GM19395 (cell line): ENCODE results near the gene NHS.
"Not testable (repeated sequence)": the region's sequence is repeated elsewhere in the genome, so short reads cannot be mapped to it uniquely, and the experiment has no call there.

ENCODE experiments used
- ATAC-seq: cut with Tn5 transposase; IDR thresholded peaks from one replicate; pipeline ENCODE4 v1.9.1; 2021; ENCODE audit warnings: mild to moderate bottlenecking, moderate library complexity; ENCODE audit not compliant: unreplicated experiment

The NHS gene

DNA sequence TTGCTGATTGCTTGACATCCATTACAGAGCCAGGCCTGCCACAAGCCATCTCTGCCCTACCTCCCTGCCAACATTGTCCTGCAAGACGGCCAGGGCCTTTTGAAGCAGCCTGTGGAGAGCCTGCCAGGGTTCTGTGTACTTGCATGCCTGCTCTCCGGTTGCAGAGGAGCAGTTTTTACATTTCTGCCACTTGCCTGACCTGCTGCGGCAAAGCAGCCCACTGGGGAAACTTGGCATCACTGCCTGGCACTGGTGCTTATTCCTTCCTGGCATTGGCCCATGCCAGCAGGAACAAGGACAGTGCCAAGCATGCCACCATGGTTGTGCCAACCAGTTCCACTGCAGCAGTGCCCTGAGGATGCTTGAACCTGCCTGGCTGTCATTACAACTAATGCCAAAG, 167.1 kb downstream of the NHS start:
- ATAC-seq: no peak

DNA sequence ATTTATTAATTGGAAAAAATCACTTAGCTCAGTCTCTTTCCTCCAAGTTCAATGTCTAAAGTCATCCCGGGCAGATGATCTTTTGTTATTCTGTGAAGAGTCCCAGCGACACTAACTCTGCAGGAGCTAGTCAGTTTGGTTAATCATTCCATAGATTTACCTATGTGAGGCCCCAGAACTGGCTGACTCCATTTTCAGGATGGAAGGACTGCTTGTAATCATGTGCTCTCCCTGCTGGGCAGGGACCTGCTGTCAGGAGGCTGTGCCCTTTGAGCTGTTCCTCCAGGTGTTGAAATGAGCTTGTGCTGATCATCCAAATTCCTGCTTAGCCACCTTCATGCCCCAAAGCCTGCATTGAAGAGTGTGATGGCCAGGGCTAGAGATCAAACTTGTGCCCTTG, 169.8 kb downstream of the NHS start:
- ATAC-seq: no peak

DNA sequence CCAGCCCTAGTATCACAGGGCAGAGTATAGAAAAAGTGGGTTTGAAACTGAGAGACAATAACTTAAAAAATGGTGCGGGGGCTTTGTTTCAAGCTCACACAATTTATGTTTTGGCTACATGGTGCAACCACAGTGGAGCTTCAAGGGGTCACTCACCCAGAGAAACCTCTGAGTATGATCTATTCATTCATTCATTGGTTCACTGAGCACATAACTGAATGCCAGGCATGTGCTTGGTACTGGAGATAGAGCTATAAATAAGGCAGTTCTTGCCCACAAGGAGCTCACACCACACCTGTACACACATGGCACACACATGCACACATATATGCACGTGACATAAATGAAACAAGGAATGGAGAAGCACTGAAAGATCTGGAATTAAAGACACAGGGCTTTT, 171.4 kb downstream of the NHS start:
- no peak for ATAC-seq

DNA sequence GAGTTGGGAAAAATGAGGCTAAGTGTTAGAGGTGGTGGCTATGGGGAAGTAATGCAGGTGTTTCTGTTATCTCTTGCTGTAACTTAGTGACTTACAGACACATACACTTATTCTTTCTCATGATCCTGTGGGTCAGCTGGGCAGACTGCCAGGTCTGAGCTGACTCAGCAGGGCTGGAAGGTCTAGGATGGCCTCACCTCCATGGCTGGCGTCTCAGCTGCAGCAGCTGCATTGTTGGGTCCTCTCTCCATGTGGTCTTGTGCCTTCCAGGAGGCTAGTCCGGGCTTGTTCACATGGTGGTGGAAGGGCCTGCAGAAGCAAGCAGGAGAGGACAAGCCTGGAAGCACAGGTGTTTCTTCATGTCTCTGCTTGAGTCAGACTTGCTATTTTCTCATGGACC, 172.7 kb downstream of the NHS start:
- peak; percentile 79 for ATAC-seq

DNA sequence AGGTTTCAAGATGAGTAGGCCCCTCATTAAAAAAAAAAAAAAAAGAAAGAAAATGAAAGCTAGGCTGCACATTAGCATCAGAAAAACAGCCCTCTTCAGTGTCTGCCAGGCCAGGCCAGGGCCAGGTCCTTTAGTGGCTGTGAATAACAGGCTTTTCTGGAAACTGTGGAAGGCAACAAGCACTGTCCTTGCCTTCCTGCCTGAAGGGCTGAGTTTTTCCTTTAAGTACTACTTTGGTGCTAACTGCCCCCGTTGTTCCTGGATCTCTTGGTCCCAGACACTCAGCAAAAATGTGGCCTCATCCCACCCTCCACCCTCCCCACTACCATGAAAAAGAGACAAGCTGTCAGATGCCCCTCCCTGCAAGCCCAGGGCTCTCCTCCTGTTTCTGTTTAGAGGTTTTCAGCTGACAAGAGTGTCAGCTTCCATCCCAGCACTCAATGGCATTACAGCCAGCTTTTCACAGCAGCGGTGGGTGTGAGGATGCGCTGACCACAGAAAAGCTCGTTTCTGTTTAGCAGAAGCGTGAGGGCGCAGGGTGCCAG, 174.2 kb downstream of the NHS start:
- no peak for ATAC-seq

DNA sequence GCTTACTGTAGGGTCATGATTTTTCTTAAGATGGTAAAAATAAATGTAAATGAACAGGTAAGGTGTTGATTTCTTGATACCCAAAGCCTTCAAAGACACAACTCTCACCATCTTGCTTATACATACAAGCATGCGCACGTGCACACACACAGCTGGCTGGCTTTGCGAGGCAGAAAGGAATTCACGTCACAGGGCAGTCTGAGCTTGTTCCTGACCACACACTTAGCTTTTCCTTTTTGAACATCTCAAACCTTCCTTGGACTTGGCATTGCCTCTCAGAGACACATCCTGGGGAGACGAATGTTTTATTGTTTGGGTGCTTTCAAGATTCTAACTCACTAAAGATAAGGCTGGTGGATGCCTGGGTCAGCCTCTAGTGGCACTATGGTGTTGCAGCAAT, 175.0 kb downstream of the NHS start:
- ATAC-seq: no peak

DNA sequence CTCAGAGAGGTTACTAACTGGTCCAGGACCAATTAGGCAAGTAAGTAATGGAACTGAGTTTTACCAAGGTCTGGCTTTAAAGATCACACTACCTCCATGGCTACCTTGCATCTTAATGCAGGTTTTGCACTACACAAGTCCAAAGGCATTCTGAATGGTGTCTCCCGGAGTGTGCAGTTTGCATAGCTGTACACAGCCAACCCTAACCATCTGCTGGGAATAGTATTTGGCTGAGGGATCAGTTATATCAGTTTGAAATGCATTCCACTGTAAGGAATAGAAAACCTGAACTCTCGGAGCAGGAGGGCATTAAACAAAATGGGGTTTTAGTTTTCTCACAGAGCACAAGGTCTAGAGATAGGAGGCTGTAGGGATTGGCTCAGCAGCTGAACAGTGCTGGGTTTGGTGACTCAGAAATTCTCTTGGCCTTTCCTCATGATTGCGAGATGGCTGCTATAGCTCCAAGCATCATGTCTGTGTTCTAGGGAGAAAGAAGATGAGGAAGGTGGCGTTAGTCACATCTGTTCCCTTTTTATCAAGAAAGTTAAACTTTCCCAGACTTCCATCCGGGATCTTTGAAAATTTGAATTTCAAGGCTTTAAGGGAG, 177.1 kb downstream of the NHS start:
- no peak for ATAC-seq

DNA sequence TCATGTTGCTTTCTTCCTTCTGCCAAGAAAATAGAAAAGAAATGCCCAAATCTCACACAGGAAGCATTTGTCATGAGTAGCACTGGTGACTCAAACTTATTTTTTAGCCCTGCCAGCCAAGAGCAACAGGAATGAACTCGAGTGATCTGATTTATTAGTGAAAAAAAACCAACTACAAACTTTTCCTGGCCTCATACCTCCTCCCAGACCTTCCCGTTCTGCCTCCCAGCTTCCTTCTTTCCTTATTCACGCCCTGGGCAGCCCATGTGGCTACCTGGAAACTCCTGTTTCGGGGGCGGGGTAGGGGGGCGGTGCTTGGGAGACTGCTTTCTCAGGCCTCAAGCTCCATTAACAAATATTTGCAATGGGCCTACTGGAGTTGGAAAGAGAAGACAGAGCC, 178.5 kb downstream of the NHS start:
- ATAC-seq: no peak

DNA sequence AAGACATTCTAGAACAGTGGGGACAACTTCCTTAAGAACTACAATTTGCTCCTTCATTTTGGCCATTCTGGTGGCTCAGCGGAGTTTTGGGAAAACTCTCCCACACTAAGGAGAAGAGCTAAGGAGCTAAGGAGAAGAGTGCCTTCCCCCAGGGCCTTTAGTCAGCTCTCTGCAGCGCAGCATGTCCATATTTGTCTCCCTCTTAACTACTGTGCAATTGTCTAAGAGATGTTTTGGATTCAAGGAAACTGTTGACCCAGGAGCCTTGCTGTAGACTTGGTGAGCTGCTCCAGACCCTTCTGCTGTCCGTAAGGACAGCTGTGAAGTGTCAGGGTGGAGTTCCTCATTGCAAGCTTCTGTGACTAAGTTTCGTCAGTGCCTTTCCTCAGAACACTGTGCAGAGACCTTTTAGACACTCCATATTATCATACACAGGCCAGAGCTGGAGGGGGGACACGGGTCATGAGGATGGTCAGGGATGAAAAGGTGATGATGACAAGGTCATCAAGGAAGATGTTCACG, 179.0 kb downstream of the NHS start:
- ATAC-seq: no peak

DNA sequence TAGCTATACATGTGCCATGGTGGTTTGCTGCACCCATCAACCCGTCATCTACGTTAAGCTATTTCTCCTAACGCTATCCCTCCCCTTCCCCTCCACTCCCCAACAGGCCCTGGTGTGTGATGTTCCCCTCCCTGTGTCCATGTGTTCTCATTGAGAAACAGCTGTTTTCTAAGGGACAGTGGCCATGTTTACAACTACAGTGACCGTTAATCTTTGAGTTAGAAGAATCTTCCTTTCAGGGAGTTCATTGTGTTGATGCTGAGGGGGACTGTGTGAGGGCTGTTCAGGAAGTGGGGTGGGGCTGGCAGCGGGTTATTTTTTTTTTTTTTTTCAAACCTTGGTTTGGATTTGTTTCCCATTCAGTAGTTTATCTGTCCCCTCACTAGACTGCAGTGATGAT, 179.9 kb downstream of the NHS start:
- ATAC-seq: no peak

DNA sequence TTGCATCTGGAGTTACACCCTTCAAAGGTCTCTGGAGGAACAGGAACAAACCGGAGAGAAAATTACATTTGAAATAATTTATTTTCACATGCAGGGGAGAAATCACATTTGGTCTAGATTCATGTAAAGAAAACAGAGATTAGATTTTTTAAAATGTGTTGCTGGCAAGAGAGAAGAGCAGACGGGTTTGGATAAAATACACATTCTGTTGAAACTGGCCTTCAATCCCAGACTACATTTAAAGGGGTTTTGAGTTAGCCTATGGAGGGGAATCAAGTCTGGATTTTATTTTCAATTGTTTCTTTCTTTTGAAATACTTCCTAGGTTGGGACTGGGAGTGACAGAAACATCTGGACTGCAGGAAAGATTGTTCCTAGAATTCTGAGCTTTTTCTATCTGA, 180.8 kb downstream of the NHS start:
- no peak for ATAC-seq

DNA sequence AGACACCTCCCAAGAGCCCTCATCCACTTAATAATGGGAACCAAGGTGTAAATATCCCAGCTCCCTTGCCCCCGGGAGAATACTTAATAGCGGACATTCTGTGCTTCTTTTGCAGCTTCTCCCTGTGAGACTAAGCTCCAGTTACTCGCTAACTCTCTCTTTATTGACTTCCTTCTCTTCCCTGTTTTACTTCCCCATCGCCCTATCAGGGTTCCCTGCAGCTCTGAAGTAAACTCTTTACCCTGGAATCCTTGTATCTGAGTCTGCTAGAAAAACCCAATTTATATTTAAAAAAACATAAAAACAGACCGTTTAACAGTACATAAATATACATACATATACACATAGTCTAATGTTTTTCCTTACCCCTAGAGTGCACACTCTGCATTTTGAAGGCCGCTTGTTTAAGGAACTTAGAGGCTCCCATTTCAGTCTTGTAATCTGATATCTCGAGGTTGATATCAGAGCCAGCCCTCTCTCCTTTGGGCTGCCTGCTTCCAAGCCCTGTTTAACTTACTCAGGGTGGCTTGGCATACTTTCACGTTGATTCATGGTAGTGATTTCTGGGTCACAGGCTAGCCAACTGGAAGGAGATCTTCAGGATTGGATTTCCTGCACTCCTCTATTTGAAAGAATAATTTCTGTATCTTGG, 184.9 kb downstream of the NHS start:
- no peak for ATAC-seq

DNA sequence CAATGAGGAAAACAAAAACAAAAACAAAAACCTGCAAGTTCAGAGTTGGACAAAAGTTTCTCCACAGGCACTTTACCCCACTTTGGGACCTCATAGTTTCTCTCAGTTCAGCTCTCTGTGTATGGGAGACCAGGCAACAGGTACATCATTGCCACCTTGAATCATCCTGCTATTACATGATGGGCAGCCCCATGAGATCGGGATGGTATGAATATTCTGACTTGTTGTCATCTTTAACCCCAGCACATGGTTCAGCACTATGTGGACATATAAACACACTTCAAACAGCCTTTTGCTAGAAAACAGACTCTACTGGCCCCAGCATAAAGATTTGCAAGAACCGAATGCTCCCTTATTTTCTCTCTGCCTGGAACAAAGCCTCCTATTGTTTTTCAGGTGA, 185.4 kb downstream of the NHS start:
- ATAC-seq: no peak

DNA sequence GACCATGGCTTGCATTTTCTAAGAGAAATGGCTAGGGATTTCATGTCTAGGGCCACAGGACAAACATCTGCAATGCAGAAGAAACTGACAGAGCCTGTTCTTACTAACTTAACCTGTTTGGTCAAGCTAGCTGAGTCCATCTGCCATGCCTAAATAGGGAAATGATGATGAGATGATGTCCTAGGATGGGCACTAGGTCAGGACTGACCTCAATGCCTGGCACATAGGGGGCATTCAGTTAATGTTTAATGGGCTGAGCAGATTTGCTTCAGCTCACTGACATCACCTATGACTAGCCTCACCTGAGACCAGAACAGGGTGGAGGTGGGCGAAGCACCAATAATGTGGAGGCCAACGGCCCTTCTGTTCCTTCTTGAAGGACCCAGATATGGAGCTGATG, 188.1 kb downstream of the NHS start:
- ATAC-seq: no peak

DNA sequence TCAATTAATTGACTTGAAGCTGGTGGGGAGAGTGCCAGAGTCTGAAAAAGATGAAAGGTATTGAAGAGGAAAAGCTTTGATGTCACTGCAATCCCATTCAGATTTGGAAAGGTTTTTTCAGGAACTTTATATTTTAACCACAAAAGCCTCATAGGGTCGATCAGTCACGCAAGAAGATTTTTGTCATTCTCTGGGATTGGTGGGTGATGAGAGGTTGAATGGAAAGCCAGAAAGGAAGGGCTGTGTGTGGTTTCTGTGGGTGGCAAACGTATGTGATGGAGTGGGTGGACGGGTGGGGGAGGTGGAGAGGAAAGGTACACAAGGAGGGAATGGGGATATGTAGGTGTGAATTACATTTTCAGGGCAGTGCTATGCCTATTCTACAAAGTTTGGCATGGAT, 188.5 kb downstream of the NHS start:
- ATAC-seq: no peak

DNA sequence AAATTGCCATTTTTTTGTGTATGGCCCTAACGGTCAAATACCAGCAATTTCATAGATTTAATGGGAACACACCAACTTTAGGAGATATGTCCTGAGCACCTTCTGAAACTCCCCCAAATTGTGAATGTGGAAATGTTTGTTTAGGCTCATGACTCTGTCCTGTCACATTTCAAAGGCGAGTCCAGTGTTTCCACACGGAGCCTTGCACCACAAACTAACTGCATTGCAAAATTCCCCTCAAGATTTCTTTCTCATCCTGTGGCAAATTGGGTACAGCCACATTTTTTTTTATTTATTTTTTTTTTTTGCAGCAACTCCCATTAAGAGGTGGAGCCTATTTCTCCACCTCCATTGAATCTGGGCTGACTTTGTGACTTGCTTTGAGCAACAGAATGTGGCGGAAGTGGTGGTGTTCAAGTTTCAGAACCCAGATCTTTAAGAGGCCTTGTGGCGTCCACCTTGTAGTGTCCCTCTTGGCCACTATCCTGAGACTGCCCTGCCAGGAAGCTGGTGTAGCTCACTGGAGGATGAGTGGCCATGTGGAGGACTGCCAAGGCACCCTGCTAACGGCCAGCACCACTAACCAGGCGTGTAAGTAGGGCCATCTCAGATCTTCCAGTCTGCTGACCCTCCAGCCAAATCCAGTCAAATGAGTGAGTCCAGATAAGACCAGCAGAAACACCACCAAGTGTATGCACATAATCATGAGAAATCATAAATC, 189.8 kb downstream of the NHS start:
- no peak for ATAC-seq

DNA sequence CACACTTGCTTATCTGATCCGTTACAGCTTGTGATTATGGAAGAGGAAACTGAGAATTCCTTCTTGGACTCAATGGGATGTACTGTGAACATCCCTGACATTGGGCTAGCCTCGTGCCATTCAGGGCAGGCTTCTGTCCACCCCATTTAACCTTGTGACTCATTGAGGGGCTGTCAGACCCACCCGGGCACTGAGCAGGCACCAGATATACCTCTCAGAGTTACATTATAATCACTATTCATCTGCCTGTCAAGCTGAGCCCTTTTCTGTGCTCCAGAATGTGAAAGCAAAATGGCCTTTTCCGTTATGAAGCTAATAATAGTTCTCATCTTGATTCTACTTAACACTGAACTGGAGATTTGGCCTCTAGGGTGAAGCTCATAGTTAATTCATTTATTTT, 191.7 kb downstream of the NHS start:
- ATAC-seq: no peak

DNA sequence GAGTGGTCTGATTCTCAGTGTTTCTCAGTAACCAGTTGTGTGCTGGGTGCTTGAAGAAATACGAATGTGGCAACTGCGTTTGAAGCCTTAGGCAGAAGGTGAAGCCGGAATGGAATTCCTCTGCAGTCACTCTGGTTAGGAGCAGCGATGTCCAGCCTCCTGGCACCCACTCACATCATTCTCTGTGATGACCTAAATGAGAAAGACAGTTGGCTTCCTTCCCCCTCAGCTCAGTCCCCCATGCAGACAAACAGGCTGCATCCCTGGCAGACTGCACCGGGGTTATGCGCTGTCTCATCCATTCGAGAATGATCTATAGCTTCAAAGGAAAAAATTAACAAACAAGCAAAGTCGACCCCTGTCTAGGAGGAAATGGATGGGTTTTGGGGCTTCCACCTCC, 192.2 kb downstream of the NHS start:
- no peak for ATAC-seq

DNA sequence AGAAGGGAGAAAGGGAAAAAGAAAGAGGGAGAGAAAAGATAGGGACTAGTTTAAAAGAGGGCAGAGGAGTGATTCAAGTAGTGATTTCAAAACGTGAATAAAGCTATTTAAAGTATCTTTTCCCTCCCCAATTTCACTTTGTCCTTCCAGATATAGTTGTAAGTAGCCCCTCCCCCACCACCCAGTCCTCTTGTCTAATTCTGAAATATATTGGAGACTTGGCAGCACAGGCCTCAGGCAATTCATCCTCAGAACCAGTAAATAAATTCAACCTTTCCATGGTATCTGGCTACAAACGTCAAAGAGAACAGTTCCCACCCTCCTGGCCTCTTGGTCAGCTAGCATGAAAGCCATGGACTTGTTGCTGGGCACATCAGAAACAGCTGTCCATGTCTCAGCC, 192.8 kb downstream of the NHS start:
- ATAC-seq: no peak

DNA sequence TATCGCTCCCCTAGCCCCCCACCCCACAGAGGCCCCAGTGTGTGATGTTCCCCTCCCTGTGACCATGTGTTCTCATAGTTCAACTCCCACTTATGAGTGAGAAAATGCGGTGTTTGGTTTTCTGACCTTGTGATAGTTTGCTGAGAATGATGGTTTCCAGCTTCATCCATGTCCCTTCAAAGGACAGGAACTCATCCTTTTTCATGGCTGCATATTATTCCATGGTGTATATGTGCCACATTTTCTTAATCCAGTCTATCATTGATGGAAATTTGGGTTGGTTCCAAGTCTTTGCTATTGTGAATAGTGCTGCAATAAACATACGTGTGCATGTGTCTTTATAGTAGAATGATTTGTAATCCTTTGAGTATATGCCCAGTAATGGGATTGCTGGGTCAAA, 193.8 kb downstream of the NHS start:
- not testable (repeated sequence) for ATAC-seq

DNA sequence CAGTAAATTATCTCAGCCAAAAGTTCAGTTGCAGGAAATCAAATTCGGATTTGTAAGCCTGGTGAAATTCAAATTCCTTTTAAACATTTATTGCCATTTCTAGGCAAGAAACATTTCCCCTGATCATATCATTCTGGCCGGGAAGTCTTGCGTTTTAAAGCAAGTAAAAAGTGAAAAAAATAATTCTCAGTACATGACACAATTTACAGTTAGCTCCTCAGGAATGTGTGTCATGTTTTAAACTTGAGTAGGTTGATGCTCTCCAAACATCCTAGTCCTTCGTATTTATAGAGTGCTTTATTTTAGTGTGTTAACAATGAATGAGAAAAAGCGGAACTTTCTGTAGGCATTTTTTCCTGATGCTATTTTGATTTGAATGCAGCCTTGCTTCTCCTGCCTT, 204.0 kb downstream of the NHS start:
- ATAC-seq: no peak

DNA sequence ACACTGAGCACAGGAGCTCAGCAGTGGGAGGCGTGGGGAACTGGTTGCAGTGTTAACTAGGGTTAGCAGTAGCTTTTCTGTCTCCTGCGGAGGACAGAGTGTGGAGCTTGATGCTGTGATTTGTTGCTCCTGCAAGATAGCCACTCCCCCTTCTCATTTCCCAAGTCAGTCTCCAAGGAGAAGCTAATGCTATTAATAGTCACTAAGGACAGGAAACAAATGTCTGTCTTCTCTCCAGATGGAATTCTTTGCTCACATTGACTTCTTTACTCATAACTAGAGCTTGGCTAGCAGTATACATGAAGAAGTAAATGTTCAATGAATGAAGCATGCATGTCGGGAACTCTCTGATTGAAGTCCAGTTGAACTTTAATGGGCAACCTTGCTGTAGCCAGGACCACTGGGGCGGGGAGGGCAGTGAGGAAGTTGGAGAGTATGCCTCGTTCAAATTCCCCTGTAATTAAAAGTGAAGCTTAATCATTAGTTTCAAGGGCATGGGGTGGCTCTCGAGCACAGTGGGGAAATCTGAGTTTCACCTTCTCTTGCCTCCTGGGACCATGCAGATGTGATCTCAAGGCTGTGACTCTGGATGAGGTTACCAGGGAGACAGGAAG, 205.6 kb downstream of the NHS start:
- no peak for ATAC-seq
